Ammon's horn (tissue), 1 donor: ENCODE data around the gene FCSK.
"Not testable (repeated sequence)": the region's sequence is repeated elsewhere in the genome, so short reads cannot be mapped to it uniquely, and the experiment has no call there.

Source experiments
- DNase-seq: peaks from one replicate; pipeline ENCODE4 v3.0.0-alpha.2; 2016; ENCODE audit warnings: low spot score

The FCSK gene

DNA sequence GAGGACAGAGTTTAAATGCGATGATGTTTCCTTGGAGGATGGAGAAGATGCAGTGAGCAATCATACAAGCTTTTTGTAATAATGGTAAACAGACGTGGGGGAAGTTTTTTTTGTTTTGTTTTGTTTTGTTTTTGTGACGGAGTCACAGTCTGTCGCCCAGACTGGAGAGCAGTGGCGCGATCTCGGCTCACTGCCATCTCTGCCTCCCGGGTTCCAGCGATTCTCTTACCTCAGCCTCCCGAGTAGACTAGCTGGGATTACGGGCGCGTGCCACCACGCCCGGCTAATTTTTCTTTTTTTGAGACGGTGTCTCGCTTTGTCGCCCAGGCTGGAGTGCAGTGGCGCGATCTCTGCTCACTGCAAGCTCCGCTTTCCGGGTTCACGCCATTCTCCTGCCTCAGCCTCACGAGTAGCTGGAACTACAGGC lies 70.0 kb downstream of the FCSK start:
- not testable (repeated sequence) for DNase-seq

- DNase-seq = no peak
Observed at GRCh38 chr16:70526403-70526802, 72.0 kb downstream of the FCSK start.

DNA sequence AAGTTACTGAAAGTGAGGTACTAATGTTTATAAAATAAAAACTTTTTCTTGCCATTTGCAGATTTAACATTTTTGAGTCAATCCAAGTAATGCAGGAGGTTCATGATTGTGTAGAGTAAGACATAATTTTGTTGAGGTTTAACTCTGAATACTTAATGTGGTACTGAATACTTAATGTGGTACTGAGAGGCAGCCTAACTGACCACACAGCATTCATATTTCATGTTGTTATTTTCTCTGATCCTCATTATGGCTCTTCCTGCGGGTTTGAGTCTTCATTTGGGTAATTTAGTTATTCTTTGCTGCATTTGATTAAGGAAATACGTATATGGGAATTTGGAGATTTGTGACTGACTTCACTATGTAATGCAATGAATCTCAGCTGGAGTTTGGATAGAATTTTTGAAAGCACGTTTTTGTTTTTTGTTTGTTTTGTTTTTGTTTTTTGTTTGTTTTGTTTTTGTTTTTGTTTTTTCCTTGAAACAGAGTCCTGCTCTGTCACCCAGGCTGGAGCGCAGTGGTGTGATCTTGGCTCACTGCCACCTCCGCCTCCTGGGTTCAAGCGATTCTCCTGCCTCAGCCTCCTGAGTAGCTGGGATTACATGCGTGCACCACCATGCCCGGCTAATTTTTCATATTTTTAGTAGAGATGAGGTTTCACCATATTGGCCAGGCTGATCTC lies 73.1 kb downstream of the FCSK start:
- no peak for DNase-seq

- peak; percentile 25 for DNase-seq
Observed at GRCh38 chr16:70529051-70529777, 74.8 kb downstream of the FCSK start.
